Ovary (tissue), 3 donors: ENCODE measurements around the gene IFI16.

ENCODE experiments used
- CTCF ChIP-seq, 3 donors: fragments of 450-650 bp in 2 of 3; fragments of 200-600 bp in 1 of 3; IDR thresholded peaks; one replicate each; pipeline versions ENCODE4 v1.5.1 to v1.8.0; 2016 to 2022; ENCODE audit warnings: antibody characterized with exemption in 3 of 3, mild to moderate bottlenecking in 1 of 3
- EP300 ChIP-seq: sonication (generic); formaldehyde crosslinking; IDR thresholded peaks from one replicate; pipeline ENCODE4 v1.6.1; 2017; ENCODE audit warnings: antibody characterized with exemption
- POLR2A ChIP-seq: fragments of 450-650 bp; IDR thresholded peaks from one replicate; pipeline ENCODE4 v1.6.1; 2017; ENCODE audit warnings: antibody characterized with exemption, mild to moderate bottlenecking, moderate library complexity
- donor health status: DM: no; HTN: no; CAD: no.

DNA sequence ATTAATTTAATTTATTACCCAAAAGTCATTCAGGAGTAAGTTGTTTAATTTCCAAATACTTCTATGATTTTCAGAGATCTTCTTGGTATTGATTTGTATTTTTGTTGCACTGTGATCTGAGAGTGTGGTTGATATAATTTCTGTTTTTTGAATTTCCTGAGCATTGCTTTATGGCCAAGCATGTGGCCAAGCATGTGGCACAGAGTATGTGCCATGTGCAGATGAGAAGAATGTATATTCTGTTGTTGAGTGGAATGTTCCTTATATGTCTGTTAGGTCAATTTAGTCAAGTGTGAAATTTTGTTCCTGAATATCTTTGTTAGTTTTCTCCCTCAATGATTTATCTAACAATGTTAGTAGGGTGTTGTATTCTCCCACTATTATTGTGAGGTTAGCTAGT lies 25.3 kb upstream of the IFI16 start:
- TF ChIP-seq EP300 (no peak), CTCF (IDR thresholded peaks at IDR 0.05) (no peak), POLR2A (no peak)
